GM12878 (cell line): ENCODE measurements around the gene ELP2. TPM values are rescaled to one million over a fixed set of nuclear protein-coding genes. Genes with fewer than 3 reads are reported as not detected.

Experiments
- CEBPB ChIP-seq, 2 experiments: fragments of 150-350 bp in 1 of 2; IDR thresholded peaks; 2 replicates each; pipeline ENCODE4 v1.6.1; 2012 to 2014; ENCODE audit warnings: low read depth in 2 of 2, low read length in 2 of 2, borderline replicate concordance in 1 of 2, inconsistent platforms in 1 of 2
- CHD1 ChIP-seq: IDR thresholded peaks from 2 replicates; pipeline ENCODE4 v1.6.1; 2012; ENCODE audit warnings: low read depth, low read length, improper control_type of control experiment
- polyA plus RNA-seq, 11 experiments: library from polyadenylated mRNA; depleted of rRNA in 4 of 11; unstranded in 6 of 11; stranded (reverse) in 5 of 11; fragments of >200 nt; fragmentation: Nextera tagmentation in 4 of 11; fragmentation: Illumina TruSeq in 1 of 11; extraction: Ambion mirVana in 4 of 11; extraction: Trizol in 1 of 11; gene quantifications; 1 replicate in 1 of 11; 2 replicates in 10 of 11; pipeline versions ENCODE4 v1.2.1 to v1.2.3, GENCODE V29; 2011 to 2016; ENCODE audit warnings: inconsistent platforms in 2 of 11, missing spikeins in 2 of 11, low read depth in 1 of 11
- total RNA-seq, 4 experiments: library from RNA; depleted of rRNA in 3 of 4; stranded (reverse); fragments of >200 nt in 3 of 4; fragmentation: Illumina TruSeq in 1 of 4; extraction: Trizol in 1 of 4; gene quantifications; 2 replicates each; pipeline versions ENCODE4 v1.2.1 to v1.2.3, GENCODE V29; 2013 to 2021
- TF ChIP-seq, protein P1 (sequence below): fragments of 150-350 bp; IDR thresholded peaks from 2 replicates; pipeline ENCODE4 v1.6.1; 2014; ENCODE audit warnings: mild to moderate bottlenecking, low read depth, low read length
- TF ChIP-seq, protein P2 (sequence below): fragments of 450-650 bp; formaldehyde crosslinking; IDR thresholded peaks from 2 replicates; pipeline ENCODE4 v1.4.0; 2020; ENCODE audit warnings: mild to moderate bottlenecking, moderate library complexity

The ELP2 gene
- total and polyA plus RNA-seq, 10 of the 15 experiments (the other 5 are each of a cell fraction or from before 2014, with no cell fraction given) = 56.9 to 134 (median 88.5) TPM

DNA sequence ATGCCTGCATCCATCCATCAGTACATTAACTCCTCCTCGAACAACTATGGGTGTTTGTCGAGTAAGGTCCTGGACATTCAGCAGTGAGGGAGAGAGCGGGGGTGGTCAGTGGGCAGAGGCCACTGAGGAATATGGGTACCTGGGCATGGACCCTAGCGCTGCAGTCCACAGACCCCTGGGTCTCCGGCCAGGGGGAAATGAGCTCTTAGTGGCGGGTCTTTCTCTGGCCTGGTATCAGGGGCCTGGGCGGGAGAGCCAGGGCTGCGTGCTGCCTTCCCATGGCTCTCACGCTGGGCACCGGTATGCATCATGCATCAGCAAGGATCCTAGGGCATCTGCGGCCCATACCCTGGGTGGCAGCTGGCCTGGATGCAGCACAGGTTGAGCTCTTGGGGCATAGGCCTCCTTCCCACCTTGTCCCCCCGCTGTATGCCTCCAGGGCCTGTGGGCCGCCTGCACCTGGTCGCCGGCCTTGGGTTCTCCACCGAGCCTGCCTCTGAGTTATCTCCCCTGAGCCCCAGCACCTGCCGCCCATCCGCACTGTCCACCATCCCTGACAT lies 56.3 kb downstream of the ELP2 start (continued):
- TF ChIP-seq CEBPB (IDR thresholded peaks at IDR 0.05; ENCODE audit: borderline replicate concordance in 1 of 2, low read depth in 2 of 2, low read length in 2 of 2) = no peak
- TF ChIP-seq CHD1 = no peak
- TF ChIP-seq, protein P1, sequence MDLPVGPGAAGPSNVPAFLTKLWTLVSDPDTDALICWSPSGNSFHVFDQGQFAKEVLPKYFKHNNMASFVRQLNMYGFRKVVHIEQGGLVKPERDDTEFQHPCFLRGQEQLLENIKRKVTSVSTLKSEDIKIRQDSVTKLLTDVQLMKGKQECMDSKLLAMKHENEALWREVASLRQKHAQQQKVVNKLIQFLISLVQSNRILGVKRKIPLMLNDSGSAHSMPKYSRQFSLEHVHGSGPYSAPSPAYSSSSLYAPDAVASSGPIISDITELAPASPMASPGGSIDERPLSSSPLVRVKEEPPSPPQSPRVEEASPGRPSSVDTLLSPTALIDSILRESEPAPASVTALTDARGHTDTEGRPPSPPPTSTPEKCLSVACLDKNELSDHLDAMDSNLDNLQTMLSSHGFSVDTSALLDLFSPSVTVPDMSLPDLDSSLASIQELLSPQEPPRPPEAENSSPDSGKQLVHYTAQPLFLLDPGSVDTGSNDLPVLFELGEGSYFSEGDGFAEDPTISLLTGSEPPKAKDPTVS = no peak
- TF ChIP-seq, protein P2, sequence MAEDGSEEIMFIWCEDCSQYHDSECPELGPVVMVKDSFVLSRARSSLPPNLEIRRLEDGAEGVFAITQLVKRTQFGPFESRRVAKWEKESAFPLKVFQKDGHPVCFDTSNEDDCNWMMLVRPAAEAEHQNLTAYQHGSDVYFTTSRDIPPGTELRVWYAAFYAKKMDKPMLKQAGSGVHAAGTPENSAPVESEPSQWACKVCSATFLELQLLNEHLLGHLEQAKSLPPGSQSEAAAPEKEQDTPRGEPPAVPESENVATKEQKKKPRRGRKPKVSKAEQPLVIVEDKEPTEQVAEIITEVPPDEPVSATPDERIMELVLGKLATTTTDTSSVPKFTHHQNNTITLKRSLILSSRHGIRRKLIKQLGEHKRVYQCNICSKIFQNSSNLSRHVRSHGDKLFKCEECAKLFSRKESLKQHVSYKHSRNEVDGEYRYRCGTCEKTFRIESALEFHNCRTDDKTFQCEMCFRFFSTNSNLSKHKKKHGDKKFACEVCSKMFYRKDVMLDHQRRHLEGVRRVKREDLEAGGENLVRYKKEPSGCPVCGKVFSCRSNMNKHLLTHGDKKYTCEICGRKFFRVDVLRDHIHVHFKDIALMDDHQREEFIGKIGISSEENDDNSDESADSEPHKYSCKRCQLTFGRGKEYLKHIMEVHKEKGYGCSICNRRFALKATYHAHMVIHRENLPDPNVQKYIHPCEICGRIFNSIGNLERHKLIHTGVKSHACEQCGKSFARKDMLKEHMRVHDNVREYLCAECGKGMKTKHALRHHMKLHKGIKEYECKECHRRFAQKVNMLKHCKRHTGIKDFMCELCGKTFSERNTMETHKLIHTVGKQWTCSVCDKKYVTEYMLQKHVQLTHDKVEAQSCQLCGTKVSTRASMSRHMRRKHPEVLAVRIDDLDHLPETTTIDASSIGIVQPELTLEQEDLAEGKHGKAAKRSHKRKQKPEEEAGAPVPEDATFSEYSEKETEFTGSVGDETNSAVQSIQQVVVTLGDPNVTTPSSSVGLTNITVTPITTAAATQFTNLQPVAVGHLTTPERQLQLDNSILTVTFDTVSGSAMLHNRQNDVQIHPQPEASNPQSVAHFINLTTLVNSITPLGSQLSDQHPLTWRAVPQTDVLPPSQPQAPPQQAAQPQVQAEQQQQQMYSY (CRISPR knock-in tag) = no peak
- TF ChIP-seq, all 136 proteins: peak for 0
